ENCODE data around the gene CDC37L1. TPM values are rescaled to one million over a fixed set of nuclear protein-coding genes. Genes with fewer than 3 reads are reported as not detected.

Gene CDC37L1
- total and polyA plus RNA-seq, 2 donors (not counting 1 experiment from before 2014, with no cell fraction given) = 15.2 to 16.7 TPM

DNA sequence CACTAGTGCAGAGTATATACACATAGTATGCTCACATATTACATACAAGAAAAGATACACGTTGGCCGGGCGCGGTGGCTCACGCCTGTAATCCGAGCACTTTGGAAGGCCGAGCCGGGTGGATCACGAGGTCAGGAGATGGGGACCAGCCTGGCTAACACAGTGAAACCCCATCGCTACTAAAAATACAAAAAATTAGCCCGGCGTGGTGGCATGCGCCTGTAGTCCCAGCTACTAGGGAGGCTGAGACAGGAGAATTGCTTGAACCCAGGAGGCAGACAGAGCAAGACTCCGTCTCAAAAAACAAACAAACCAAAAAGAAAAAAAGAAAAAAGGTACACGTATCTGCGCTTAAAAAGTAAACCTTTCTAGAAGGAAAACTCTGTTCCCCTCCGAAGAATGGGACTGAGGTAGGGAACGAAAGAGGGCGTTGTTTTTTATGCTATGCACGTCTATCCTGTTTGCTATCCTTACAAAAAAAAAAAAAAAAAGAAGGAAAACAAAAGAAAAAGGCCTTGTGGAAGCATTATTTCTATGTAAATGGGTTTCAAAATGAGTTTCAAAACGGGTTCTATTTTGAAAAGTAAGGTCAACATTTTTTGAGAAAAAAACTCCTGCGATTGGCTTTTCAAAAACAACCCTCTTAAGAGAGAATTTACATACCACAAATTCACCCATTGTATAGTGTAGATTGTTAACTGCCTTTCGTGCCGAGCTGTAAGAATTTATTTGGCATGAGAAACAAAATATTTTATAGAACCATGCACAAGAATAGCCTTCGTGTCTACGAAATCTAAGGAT lies 60.4 kb downstream of the CDC37L1 start:
- H3K4me3 ChIP-seq (replicated peaks in 1 of 4; ENCODE audit: control extremely low read depth in 1 of 4, insufficient read depth in 1 of 4, low read depth in 3 of 4, low read length in 4 of 4) = peak overlapping the region; percentile 73 to 95 (median 92)
- H3K9me3 ChIP-seq (ENCODE audit: control insufficient read depth, insufficient read depth, low read depth, low read length) = no peaks in the 10 kb centered on the region
- H3K9ac ChIP-seq (ENCODE audit: insufficient read depth, low read length) = peak overlapping the region; percentile 82
- TF ChIP-seq, protein P1, sequence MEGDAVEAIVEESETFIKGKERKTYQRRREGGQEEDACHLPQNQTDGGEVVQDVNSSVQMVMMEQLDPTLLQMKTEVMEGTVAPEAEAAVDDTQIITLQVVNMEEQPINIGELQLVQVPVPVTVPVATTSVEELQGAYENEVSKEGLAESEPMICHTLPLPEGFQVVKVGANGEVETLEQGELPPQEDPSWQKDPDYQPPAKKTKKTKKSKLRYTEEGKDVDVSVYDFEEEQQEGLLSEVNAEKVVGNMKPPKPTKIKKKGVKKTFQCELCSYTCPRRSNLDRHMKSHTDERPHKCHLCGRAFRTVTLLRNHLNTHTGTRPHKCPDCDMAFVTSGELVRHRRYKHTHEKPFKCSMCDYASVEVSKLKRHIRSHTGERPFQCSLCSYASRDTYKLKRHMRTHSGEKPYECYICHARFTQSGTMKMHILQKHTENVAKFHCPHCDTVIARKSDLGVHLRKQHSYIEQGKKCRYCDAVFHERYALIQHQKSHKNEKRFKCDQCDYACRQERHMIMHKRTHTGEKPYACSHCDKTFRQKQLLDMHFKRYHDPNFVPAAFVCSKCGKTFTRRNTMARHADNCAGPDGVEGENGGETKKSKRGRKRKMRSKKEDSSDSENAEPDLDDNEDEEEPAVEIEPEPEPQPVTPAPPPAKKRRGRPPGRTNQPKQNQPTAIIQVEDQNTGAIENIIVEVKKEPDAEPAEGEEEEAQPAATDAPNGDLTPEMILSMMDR (conservative IDR thresholded peaks at IDR 0.05 in 1 of 2, IDR thresholded peaks at IDR 0.05 in 1 of 2; ENCODE audit: low read depth in 1 of 2, low read length in 2 of 2) = peak in 1 of 2 donors; percentile 4
- TF ChIP-seq EZH2 (IDR thresholded peaks at IDR 0.05; ENCODE audit: low read length, missing control alignments) = no peak
- no peaks in the 10 kb centered on the region for H3K36me3 ChIP-seq (ENCODE audit: control insufficient read depth, insufficient read depth, low read length)
- H2AFZ ChIP-seq (ENCODE audit: low read length) = peak overlapping the region; percentile 82
- peaks cover 42% of the 10 kb centered on the region for H3K79me2 ChIP-seq (ENCODE audit: control insufficient read depth, insufficient read depth, low read length)
- H3K27me3 ChIP-seq (ENCODE audit: control insufficient read depth, insufficient read depth, low read length) = no peaks in the 10 kb centered on the region
- no peaks in the 10 kb centered on the region for H4K20me1 ChIP-seq (ENCODE audit: control insufficient read depth, extremely low read depth, insufficient read depth, low read length)
- H3K4me1 ChIP-seq (ENCODE audit: control insufficient read depth, extremely low read depth, insufficient read depth, low read length) = no peaks in the 10 kb centered on the region
- peak; percentile 23 to 32 for DNase-seq (ENCODE audit: low read depth in 2 of 2)
- H3K4me2 ChIP-seq (ENCODE audit: extremely low read depth, insufficient read depth, low read length) = peak overlapping the region; percentile 83
- peak overlapping the region; percentile 90 for H3K27ac ChIP-seq (ENCODE audit: insufficient read depth, low read length)

DNA sequence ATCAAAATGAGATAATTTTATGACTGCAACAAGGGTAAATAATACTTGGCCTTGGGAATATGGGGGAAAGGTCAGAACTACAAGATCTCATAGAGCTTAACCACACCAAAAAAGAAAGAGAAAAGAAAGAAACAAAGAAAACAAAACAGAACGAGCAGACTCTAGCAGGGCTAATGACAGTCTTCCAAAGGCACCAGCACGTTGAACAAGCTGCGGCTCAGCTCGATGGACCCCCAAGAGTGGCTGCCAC lies 60.9 kb downstream of the CDC37L1 start:
- Histone ChIP-seq H3K4me2 (ENCODE audit: extremely low read depth, insufficient read depth, low read length) (peak overlapping the region; percentile 44), H3K79me2 (ENCODE audit: control insufficient read depth, insufficient read depth, low read length) (peaks cover 41% of the 10 kb centered on the region), H3K4me1 (ENCODE audit: control insufficient read depth, extremely low read depth, insufficient read depth, low read length) (no peaks in the 10 kb centered on the region), H3K36me3 (ENCODE audit: control insufficient read depth, insufficient read depth, low read length) (no peaks in the 10 kb centered on the region), H3K27ac (ENCODE audit: insufficient read depth, low read length) (peak overlapping the region; percentile 90), H4K20me1 (ENCODE audit: control insufficient read depth, extremely low read depth, insufficient read depth, low read length) (no peaks in the 10 kb centered on the region), H3K27me3 (ENCODE audit: control insufficient read depth, insufficient read depth, low read length) (no peaks in the 10 kb centered on the region), H2AFZ (ENCODE audit: low read length) (peak overlapping the region; percentile 82), H3K9me3 (ENCODE audit: control insufficient read depth, insufficient read depth, low read depth, low read length) (no peaks in the 10 kb centered on the region), H3K9ac (ENCODE audit: insufficient read depth, low read length) (peak overlapping the region; percentile 82), H3K4me3 (replicated peaks in 1 of 4; ENCODE audit: control extremely low read depth in 1 of 4, insufficient read depth in 1 of 4, low read depth in 3 of 4, low read length in 4 of 4) (peak overlapping the region; percentile 73 to 95 (median 92))
- peak in 1 of 2 donors; percentile 43 for DNase-seq (ENCODE audit: low read depth in 2 of 2)
- no peak for TF ChIP-seq EZH2 (IDR thresholded peaks at IDR 0.05; ENCODE audit: low read length, missing control alignments)
- TF ChIP-seq, protein P1 (conservative IDR thresholded peaks at IDR 0.05 in 1 of 2, IDR thresholded peaks at IDR 0.05 in 1 of 2; ENCODE audit: low read depth in 1 of 2, low read length in 2 of 2) = no peak

DNA sequence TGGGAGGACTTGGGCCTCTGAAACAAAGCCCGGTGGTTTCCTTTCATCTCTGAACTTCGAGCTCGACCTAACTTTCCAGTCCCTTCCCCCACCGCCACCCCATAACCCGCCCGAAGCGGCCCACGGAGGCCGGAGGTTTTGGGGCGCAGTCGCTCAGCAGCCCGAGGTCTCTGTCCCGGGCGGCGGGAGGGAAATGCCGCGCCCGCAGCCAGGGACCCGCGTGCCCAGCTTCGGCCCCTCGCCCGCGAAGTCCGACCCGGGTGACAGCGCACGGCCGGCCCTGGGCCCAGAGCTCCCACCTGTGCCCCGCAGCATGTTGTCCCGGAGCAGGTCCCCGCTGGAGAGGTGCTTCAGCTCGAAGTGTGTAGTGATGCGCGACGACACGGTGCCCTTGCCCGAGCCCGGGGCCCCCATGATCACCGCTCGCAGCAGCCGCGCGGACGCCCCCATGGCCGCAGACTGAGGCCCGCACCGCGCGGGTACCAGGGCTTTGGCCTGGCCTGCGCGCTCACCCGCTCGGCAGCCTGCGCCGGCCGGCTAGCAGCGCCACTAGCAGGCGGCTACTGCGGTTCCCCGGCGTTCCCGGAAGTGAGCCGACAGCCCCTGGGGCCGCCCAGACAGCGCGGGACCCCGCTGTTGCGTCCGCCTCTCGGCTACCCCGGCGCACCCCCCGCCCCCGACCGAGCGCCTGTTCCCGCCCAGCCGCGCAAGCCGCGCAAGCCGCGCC lies 61.4 kb downstream of the CDC37L1 start, which contains the start of gene AK3:
Gene AK3 (minus strand): TSS at position 565 of the 727 bp plus-strand sequence. CDS start 115 bp downstream, at position 450.
- no peaks in the 10 kb centered on the region for H3K27me3 ChIP-seq (ENCODE audit: control insufficient read depth, insufficient read depth, low read length)
- peak within 1 kb of the TSS; percentile 82 for H3K9ac ChIP-seq (ENCODE audit: insufficient read depth, low read length)
- peak within 1 kb of the TSS; percentile 90 for H3K27ac ChIP-seq (ENCODE audit: insufficient read depth, low read length)
- no peaks in the 10 kb centered on the region for H4K20me1 ChIP-seq (ENCODE audit: control insufficient read depth, extremely low read depth, insufficient read depth, low read length)
- H3K79me2 ChIP-seq (ENCODE audit: control insufficient read depth, insufficient read depth, low read length) = peaks cover 41% of the 10 kb centered on the region
- peak within 1 kb of the TSS; percentile 73 to 95 (median 92) for H3K4me3 ChIP-seq (replicated peaks in 1 of 4; ENCODE audit: control extremely low read depth in 1 of 4, insufficient read depth in 1 of 4, low read depth in 3 of 4, low read length in 4 of 4)
- no peaks in the 10 kb centered on the region for H3K36me3 ChIP-seq (ENCODE audit: control insufficient read depth, insufficient read depth, low read length)
- peak within 1 kb of the TSS; percentile 83 for H3K4me2 ChIP-seq (ENCODE audit: extremely low read depth, insufficient read depth, low read length)
- peak; percentile 86 to 87 for DNase-seq (ENCODE audit: low read depth in 2 of 2)
- TF ChIP-seq, protein P1 (conservative IDR thresholded peaks at IDR 0.05 in 1 of 2, IDR thresholded peaks at IDR 0.05 in 1 of 2; ENCODE audit: low read depth in 1 of 2, low read length in 2 of 2) = peak in 1 of 2 donors; percentile 16
- no peak for TF ChIP-seq EZH2 (IDR thresholded peaks at IDR 0.05; ENCODE audit: low read length, missing control alignments)
- H2AFZ ChIP-seq (ENCODE audit: low read length) = peak within 1 kb of the TSS; percentile 84
- no peaks in the 10 kb centered on the region for H3K4me1 ChIP-seq (ENCODE audit: control insufficient read depth, extremely low read depth, insufficient read depth, low read length)
- H3K9me3 ChIP-seq (ENCODE audit: control insufficient read depth, insufficient read depth, low read depth, low read length) = no peaks in the 10 kb centered on the region
